ENCODE data around the gene SUPT20HL2. TPM values are rescaled to one million over a fixed set of nuclear protein-coding genes. Genes with fewer than 3 reads are reported as not detected.
A peak's percentile ranks its signal among the peaks of the same experiment; 100 is the strongest.

The SUPT20HL2 gene
- total RNA-seq, 2 experiments from 2014 or later: not detected

GRCh38 chrX:24301060-24301459 lies 12.8 kb downstream of the SUPT20HL2 start:
- H3K27ac Mint-ChIP-seq: no peak overlapping the region
- no peaks in the 10 kb centered on the region for H3K36me3 Mint-ChIP-seq (ENCODE audit: low read depth)
- H3K4me3 Mint-ChIP-seq: no peak overlapping the region
- H3K27me3 Mint-ChIP-seq: no peaks in the 10 kb centered on the region
- no peak overlapping the region for H3K27ac ChIP-seq (ENCODE audit: low read depth in 1 of 2, low read length in 2 of 2)
- intact Hi-C loops (cut with DNase I, micrococcal nuclease): no loop called here
- no peaks in the 10 kb centered on the region for H3K36me3 ChIP-seq (ENCODE audit: insufficient read depth, low read length)
- TF ChIP-seq CTCF (IDR thresholded peaks at IDR 0.05): no peak
- no peaks in the 10 kb centered on the region for H3K4me1 Mint-ChIP-seq (ENCODE audit: low read depth)
- no peaks in the 10 kb centered on the region for H3K9me3 ChIP-seq (ENCODE audit: control insufficient read depth in 1 of 2, insufficient read depth in 1 of 2, low read length in 2 of 2)
- CTCF ChIA-PET: no interaction called here
- H3K4me3 ChIP-seq (ENCODE audit: low read length): no peak overlapping the region
- no peaks in the 10 kb centered on the region for H3K27me3 ChIP-seq (ENCODE audit: control insufficient read depth in 1 of 2, insufficient read depth in 2 of 2, low read length in 2 of 2)
- no peak for DNase-seq
- ATAC-seq (ENCODE audit: poor library complexity): no peak
- H3K4me1 ChIP-seq (ENCODE audit: insufficient read depth, low read length): no peaks in the 10 kb centered on the region
- no peaks in the 10 kb centered on the region for H3K9me3 Mint-ChIP-seq
- POLR2A ChIA-PET: no interaction called here

- Mint-ChIP-seq H3K36me3 (ENCODE audit: low read depth) (no peaks in the 10 kb centered on the region), H3K27ac (no peak overlapping the region), H3K4me1 (ENCODE audit: low read depth) (no peaks in the 10 kb centered on the region), H3K4me3 (no peak overlapping the region), H3K27me3 (no peaks in the 10 kb centered on the region), H3K9me3 (no peaks in the 10 kb centered on the region)
- TF ChIP-seq CTCF (IDR thresholded peaks at IDR 0.05): no peak
- no peaks in the 10 kb centered on the region for H3K36me3 ChIP-seq (ENCODE audit: insufficient read depth, low read length)
- H3K27ac ChIP-seq (ENCODE audit: low read depth in 1 of 2, low read length in 2 of 2): no peak overlapping the region
- ATAC-seq (ENCODE audit: poor library complexity) (no peak), DNase-seq (no peak)
- ChIA-PET CTCF (no interaction called here), POLR2A (no interaction called here)
- no peaks in the 10 kb centered on the region for H3K9me3 ChIP-seq (ENCODE audit: control insufficient read depth in 1 of 2, insufficient read depth in 1 of 2, low read length in 2 of 2)
- no peaks in the 10 kb centered on the region for H3K27me3 ChIP-seq (ENCODE audit: control insufficient read depth in 1 of 2, insufficient read depth in 2 of 2, low read length in 2 of 2)
- intact Hi-C loops (cut with DNase I, micrococcal nuclease): no loop called here
- no peaks in the 10 kb centered on the region for H3K4me1 ChIP-seq (ENCODE audit: insufficient read depth, low read length)
- no peak overlapping the region for H3K4me3 ChIP-seq (ENCODE audit: low read length)
Observed at GRCh38 chrX:24298191-24298590, 15.7 kb downstream of the SUPT20HL2 start.

- no peaks in the 10 kb centered on the region for H3K36me3 ChIP-seq (ENCODE audit: insufficient read depth, low read length)
- POLR2A ChIA-PET: no interaction called here
- intact Hi-C loops (cut with DNase I, micrococcal nuclease): no loop called here
- no peak overlapping the region for H3K27ac ChIP-seq (ENCODE audit: low read depth in 1 of 2, low read length in 2 of 2)
- H3K9me3 ChIP-seq (ENCODE audit: control insufficient read depth in 1 of 2, insufficient read depth in 1 of 2, low read length in 2 of 2): no peaks in the 10 kb centered on the region
- no peak for TF ChIP-seq CTCF (IDR thresholded peaks at IDR 0.05)
- DNase-seq: peak in 2 of 14 experiments; percentile 3 to 7
- ATAC-seq (ENCODE audit: poor library complexity): no peak
- CTCF ChIA-PET: interaction anchor here (0.6 kb wide), 1 partner anchor 523 kb away, joined by 3 read pairs; no protein-coding TSS in a partner anchor
- Mint-ChIP-seq H3K9me3 (no peaks in the 10 kb centered on the region), H3K27me3 (no peaks in the 10 kb centered on the region), H3K27ac (no peak overlapping the region), H3K36me3 (ENCODE audit: low read depth) (no peaks in the 10 kb centered on the region), H3K4me3 (no peak overlapping the region), H3K4me1 (ENCODE audit: low read depth) (no peaks in the 10 kb centered on the region)
- H3K4me1 ChIP-seq (ENCODE audit: insufficient read depth, low read length): no peaks in the 10 kb centered on the region
- H3K4me3 ChIP-seq (ENCODE audit: low read length): no peak overlapping the region
- no peaks in the 10 kb centered on the region for H3K27me3 ChIP-seq (ENCODE audit: control insufficient read depth in 1 of 2, insufficient read depth in 2 of 2, low read length in 2 of 2)
Observed at GRCh38 chrX:24294619-24295018, 19.2 kb downstream of the SUPT20HL2 start.

Measured in CD4-positive, alpha-beta T cell (primary cell).